Measurements from ENCODE around the gene CHMP6.

GRCh38 chr17:80964544-80964856 lies 27.1 kb upstream of the CHMP6 start:
- TF ChIP-seq CTCF (IDR thresholded peaks at IDR 0.05): no peak
- TF ChIP-seq POLR2A (IDR thresholded peaks at IDR 0.05): no peak

Data from suprapubic skin (tissue), 3 donors.